Measurements from ENCODE around the gene CEP72.
"Not testable (repeated sequence)": the region's sequence is repeated elsewhere in the genome, so short reads cannot be mapped to it uniquely, and the experiment has no call there.

The CEP72 gene

GRCh38 chr5:686936-687335 is 74.8 kb downstream of the CEP72 start:
- DNase-seq = not testable (repeated sequence)

GRCh38 chr5:688348-689010 is 76.3 kb downstream of the CEP72 start:
- DNase-seq = not testable (repeated sequence)

- DNase-seq = not testable (repeated sequence)
Observed at GRCh38 chr5:690293-690692, 78.2 kb downstream of the CEP72 start.

- not testable (repeated sequence) for DNase-seq
Observed at GRCh38 chr5:691049-691448, 78.9 kb downstream of the CEP72 start.

- DNase-seq = no peak
Observed at GRCh38 chr5:691817-692528, 79.8 kb downstream of the CEP72 start.

- DNase-seq = peak; percentile 27
Observed at GRCh38 chr5:692529-693041, 80.4 kb downstream of the CEP72 start.

GRCh38 chr5:693271-694041 is 81.3 kb downstream of the CEP72 start, which contains the start of gene TPPP:
TSS of gene TPPP (minus strand) at chr5:693352. CDS start at chr5:678060, 15,292 bp downstream.
- peak; percentile 74 for DNase-seq

- DNase-seq = peak; percentile 33
Observed at GRCh38 chr5:694042-694431, 81.9 kb downstream of the CEP72 start.

GRCh38 chr5:695475-695874 is 83.3 kb downstream of the CEP72 start:
- DNase-seq = not testable (repeated sequence)

- DNase-seq = not testable (repeated sequence)
Observed at GRCh38 chr5:696191-696590, 84.1 kb downstream of the CEP72 start.

GRCh38 chr5:696753-697702 is 84.9 kb downstream of the CEP72 start:
- DNase-seq = peak; percentile 34

Data from left hindlimb (tissue), 1 donor.